HCT116 (cell line): ENCODE results near the gene TOP1.

Experiments
- ATF3 ChIP-seq: IDR thresholded peaks from 2 replicates; pipeline ENCODE4 v1.6.1; 2012
- CBX3 ChIP-seq: IDR thresholded peaks from 2 replicates; pipeline ENCODE4 v1.6.1; 2012; ENCODE audit warnings: low read depth
- CEBPB ChIP-seq: IDR thresholded peaks from 2 replicates; pipeline ENCODE4 v1.6.1; 2012; ENCODE audit warnings: low read depth
- CTCF ChIP-seq, 3 experiments: fragments of 200-600 bp in 1 of 3; sonication (generic) in 1 of 3; IDR thresholded peaks in 2 of 3; conservative IDR thresholded peaks in 1 of 3; 2 replicates each; pipeline ENCODE4 v1.5.1; 2012 to 2017; ENCODE audit warnings: low read depth in 2 of 3, low read length in 2 of 3, antibody characterized with exemption in 1 of 3, borderline replicate concordance in 1 of 3, control low read depth in 1 of 3, mild to moderate bottlenecking in 1 of 3, mixed read lengths in 1 of 3, mixed run types in 1 of 3, moderate library complexity in 1 of 3; ENCODE audit not compliant: insufficient read depth in 1 of 3
- ELF1 ChIP-seq: IDR thresholded peaks from 2 replicates; pipeline ENCODE4 v1.6.1; 2012; ENCODE audit warnings: low read depth, borderline replicate concordance
- EZH2 ChIP-seq: fragments of 200-600 bp; sonication (generic); IDR thresholded peaks from 2 replicates; pipeline ENCODE4 v1.6.1; 2017; ENCODE audit warnings: antibody characterized with exemption, mixed run types
- EZH2phosphoT487 ChIP-seq: fragments of 200-600 bp; IDR thresholded peaks from 2 replicates; pipeline ENCODE4 v1.6.1; 2018; ENCODE audit warnings: antibody characterized with exemption, borderline replicate concordance
- FOSL1 ChIP-seq: IDR thresholded peaks from 2 replicates; pipeline ENCODE4 v1.6.1; 2012; ENCODE audit warnings: low read depth
- JUND ChIP-seq: IDR thresholded peaks from 2 replicates; pipeline ENCODE4 v1.6.1; 2012
- POLR2A ChIP-seq: IDR thresholded peaks from 2 replicates; pipeline ENCODE4 v1.7.0; 2011; ENCODE audit warnings: borderline replicate concordance; ENCODE audit not compliant: insufficient read depth, insufficient read length; ENCODE audit errors: extremely low read depth
- POLR2AphosphoS5 ChIP-seq: IDR thresholded peaks from 2 replicates; pipeline ENCODE4 v1.6.1; 2011; ENCODE audit warnings: mild to moderate bottlenecking, low read depth, low read length, moderate library complexity
- RAD21 ChIP-seq: IDR thresholded peaks from 2 replicates; pipeline ENCODE4 v1.6.1; 2012; ENCODE audit warnings: low read depth, mild to moderate bottlenecking
- SRF ChIP-seq: IDR thresholded peaks from 2 replicates; pipeline ENCODE4 v1.6.1; 2012; ENCODE audit warnings: low read depth
- YY1 ChIP-seq: IDR thresholded peaks from 2 replicates; pipeline ENCODE4 v1.6.1; 2011; ENCODE audit warnings: low read length, low read depth, moderate library complexity, mild to moderate bottlenecking; ENCODE audit not compliant: insufficient replicate concordance; ENCODE audit errors: extremely low read depth

- no peak for TF ChIP-seq CTCF (IDR thresholded peaks at IDR 0.05 in 2 of 3, conservative IDR thresholded peaks at IDR 0.05 in 1 of 3; ENCODE audit: borderline replicate concordance in 1 of 3, insufficient read depth in 1 of 3, low read depth in 2 of 3, low read length in 2 of 3)
- no peak for TF ChIP-seq POLR2AphosphoS5
- no peak for TF ChIP-seq POLR2A
- no peak for TF ChIP-seq YY1
- no peak for TF ChIP-seq CBX3
- TF ChIP-seq SRF, result no peak
- TF ChIP-seq EZH2, result no peak
- TF ChIP-seq ATF3, result no peak
- TF ChIP-seq RAD21, result no peak
- no peak for TF ChIP-seq ELF1
- no peak for TF ChIP-seq EZH2phosphoT487
- TF ChIP-seq JUND, result no peak
- no peak for TF ChIP-seq FOSL1
- no peak for TF ChIP-seq CEBPB
These were observed 34.7 kb upstream of the TOP1 start for GRCh38 chr20:40993794-40994540.
